Epithelial cell of proximal tubule (primary cell): ENCODE results near the gene PTPRG. TPM values are rescaled to one million over a fixed set of nuclear protein-coding genes. Genes with fewer than 3 reads are reported as not detected.

ENCODE experiments used
- DNase-seq: peaks from one replicate; pipeline ENCODE4 v3.0.0-alpha.2; 2011; ENCODE audit warnings: low read depth
- H3K4me3 ChIP-seq: 2 replicates; pipeline ENCODE4 v1.5.1; 2011; ENCODE audit warnings: low read depth, mild to moderate bottlenecking, low read length
- total RNA-seq: library from RNA; depleted of rRNA; stranded (reverse); fragments of >200 nt; gene quantifications from 2 replicates; pipeline ENCODE4 v1.2.3, GENCODE V29; 2015
- TF ChIP-seq, protein P1 (sequence below): conservative IDR thresholded peaks from 2 replicates; pipeline ENCODE4 v1.5.1; 2012; ENCODE audit warnings: low read depth, mild to moderate bottlenecking, low read length

Gene PTPRG
- total RNA-seq, 1 donor from 2014 or later: 13.5 TPM

DNA sequence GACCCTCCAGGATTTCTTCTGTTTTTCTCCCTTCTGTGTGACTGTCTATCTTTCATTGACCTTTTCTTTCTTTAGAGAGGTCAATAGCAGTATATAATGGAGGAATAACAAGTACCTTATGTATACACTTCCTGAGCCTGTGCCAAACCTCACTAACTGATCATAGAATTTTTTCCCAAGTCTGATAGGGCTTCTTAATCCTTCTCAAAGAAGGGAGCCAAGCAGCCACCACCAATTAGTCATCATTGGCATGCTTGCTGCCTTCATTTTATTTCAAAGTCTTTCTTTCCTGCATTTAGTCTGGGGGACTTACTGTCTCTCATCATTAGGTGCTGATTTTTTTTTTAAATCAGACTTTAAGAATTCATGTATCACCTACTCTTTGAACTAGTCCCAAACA is 485.0 kb downstream of the PTPRG start:
- TF ChIP-seq, protein P1, sequence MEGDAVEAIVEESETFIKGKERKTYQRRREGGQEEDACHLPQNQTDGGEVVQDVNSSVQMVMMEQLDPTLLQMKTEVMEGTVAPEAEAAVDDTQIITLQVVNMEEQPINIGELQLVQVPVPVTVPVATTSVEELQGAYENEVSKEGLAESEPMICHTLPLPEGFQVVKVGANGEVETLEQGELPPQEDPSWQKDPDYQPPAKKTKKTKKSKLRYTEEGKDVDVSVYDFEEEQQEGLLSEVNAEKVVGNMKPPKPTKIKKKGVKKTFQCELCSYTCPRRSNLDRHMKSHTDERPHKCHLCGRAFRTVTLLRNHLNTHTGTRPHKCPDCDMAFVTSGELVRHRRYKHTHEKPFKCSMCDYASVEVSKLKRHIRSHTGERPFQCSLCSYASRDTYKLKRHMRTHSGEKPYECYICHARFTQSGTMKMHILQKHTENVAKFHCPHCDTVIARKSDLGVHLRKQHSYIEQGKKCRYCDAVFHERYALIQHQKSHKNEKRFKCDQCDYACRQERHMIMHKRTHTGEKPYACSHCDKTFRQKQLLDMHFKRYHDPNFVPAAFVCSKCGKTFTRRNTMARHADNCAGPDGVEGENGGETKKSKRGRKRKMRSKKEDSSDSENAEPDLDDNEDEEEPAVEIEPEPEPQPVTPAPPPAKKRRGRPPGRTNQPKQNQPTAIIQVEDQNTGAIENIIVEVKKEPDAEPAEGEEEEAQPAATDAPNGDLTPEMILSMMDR: no peak
- DNase-seq: no peak
- no peak overlapping the region for H3K4me3 ChIP-seq

DNA sequence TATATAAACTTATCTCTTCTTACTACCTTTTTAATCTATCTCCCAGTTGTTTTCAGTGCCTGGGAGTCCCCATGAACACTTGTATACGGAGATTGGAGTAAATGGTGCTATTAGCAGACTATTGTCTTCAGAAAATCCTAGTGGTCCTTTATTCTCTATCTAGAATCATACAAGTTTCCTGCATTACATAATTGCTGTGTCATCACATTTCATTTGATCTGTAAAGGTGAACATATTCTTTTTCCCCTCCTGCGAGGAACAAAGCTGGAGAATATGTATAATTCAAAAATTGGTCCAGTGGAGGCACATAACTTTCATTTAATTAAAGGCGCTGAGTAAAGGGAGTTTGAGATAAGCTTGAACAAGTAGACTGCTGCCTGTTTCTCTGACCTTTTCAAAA is 487.2 kb downstream of the PTPRG start:
- no peak for DNase-seq
- TF ChIP-seq, protein P1: no peak
- no peak overlapping the region for H3K4me3 ChIP-seq

DNA sequence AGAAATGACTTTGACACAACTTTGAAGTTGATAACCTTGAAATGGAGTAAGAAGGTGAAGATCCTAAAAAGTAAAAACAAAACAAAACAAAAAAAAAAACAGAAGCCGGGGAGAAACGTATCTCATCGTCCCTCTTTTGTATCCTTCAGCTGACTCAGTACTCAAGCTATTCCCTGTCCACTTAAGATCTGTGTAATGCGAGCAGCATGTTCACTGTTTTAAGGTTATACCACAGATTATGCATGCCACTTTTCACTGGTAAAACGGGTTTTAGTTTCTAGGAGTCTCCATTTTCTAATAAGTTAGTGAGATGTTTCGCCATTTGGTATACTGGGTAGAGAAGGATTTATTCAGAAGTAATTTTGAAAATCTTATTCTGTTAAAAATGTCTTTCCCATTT is 487.7 kb downstream of the PTPRG start:
- no peak for DNase-seq
- TF ChIP-seq, protein P1: no peak
- H3K4me3 ChIP-seq: no peak overlapping the region

DNA sequence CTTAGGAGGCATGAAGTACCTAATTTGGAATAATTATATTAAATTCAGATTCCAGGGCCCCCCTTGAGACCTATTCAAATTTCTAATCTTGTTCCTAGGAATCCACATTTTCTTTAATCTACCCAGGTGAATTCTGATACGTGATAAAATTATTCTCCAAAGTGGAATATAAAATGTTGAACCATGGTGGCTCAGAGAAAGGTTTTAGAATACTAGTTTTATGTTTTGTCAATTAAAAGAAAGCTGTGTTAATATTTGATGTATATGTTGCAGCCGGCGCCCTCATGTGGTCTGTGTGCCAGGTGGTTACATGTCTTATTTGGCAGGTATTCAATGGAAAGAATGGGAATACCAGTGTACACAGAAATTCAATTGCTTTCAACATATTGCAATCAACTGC is 490.1 kb downstream of the PTPRG start:
- no peak overlapping the region for H3K4me3 ChIP-seq
- no peak for DNase-seq
- TF ChIP-seq, protein P1: peak; percentile 63

DNA sequence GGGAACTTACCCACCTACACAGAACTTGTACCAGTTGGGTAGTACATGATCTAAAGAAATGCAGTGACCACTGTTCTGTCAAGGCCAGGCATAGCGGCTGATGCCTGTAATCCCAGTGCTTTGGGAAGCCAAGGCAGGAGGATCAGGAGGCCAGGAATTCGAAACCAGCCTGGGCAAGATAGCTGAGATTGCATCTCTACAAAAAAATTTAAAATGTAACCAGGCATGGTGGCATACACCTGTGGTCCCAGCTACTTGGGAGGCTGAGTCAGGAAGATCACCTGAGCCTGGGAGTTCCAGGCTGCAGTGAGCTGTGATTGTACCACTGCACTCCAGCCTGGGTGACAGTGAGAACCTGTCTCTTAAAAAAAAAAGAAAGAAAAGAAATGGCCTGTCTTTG is 491.0 kb downstream of the PTPRG start:
- no peak for DNase-seq
- TF ChIP-seq, protein P1: no peak
- H3K4me3 ChIP-seq: no peak overlapping the region

DNA sequence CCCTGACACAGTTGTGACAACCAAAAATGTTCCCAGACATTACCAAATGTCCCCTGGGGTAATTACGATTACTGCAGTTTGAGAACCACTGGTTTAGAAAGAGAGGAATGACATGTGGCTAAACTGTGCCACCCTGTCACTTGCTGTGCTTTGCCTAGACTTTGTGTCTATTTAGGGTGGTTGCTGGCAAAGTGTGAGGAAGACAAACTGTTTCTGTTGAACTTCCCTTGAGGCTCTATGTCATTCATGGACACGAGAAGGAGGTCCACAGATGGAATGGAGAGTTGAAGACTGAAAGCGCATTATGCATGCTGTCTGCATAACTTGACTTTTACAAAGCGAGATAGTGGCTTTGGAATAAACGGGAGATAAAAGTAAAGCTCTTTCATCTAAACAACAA is 495.3 kb downstream of the PTPRG start:
- TF ChIP-seq, protein P1: no peak
- no peak for DNase-seq
- no peak overlapping the region for H3K4me3 ChIP-seq

DNA sequence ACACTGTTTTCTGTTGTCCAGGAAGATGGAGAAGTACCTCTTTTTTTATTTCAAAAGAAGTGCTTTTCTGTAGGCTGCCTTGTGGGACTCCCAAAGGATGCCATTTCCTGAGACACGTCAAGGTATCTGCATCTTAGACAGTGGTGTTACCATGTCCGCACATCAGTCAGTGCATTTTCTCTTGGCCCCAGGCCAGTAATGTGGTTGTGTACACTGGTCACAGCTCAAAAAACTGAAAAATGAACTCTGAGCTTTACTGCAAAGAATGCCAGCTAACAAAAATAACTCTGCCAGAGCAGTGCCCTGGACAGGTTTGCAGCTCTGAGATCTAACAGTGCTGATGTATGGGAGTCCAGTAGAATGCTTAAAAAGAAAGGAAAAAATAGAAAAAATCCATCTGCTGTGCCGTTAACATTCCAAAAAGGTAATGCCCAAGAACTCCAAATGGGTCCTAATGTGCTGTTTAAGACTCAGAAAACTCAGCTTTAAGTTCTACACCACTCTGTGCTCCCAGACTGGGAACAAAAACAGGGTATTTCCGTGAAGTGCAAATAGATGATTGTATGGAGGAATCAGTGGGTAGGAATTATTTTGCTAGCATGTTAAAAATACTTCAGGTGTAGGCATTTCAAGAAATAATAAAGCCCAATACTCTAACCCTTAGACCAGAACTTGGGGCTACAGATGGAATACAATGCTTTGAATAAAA is 496.1 kb downstream of the PTPRG start:
- DNase-seq: no peak
- TF ChIP-seq, protein P1: no peak
- no peak overlapping the region for H3K4me3 ChIP-seq
